Common myeloid progenitor, CD34-positive (primary cell): Measurements from ENCODE around the gene JADE2. TPM values are rescaled to one million over a fixed set of nuclear protein-coding genes. Genes with fewer than 3 reads are reported as not detected.
A peak's percentile ranks its signal among the peaks of the same experiment; 100 is the strongest.

Experiments
- CTCF ChIA-PET: fragments of 350-600 bp; sonication (Branson Sonifier 250); formaldehyde crosslinking; loops from one replicate; lab custom pipeline; 2021; ENCODE audit warnings: antibody characterized with exemption; lab: Charles Lee
- POLR2A ChIA-PET: fragments of 350-600 bp; sonication (Branson Sonifier 250); formaldehyde crosslinking; loops from one replicate; lab custom pipeline; 2021; ENCODE audit warnings: antibody characterized with exemption; lab: Charles Lee
- DNase-seq, 3 donors: peaks; one replicate each; pipeline versions ENCODE4 v3.0.0 to v3.0.0-alpha.2; 2013
- H3K27ac ChIP-seq, 2 experiments: 1 replicate in 1 of 2; 2 replicates in 1 of 2; pipeline ENCODE4 v1.7.0; 2013; ENCODE audit warnings: inconsistent platforms in 2 of 2, low read length in 2 of 2, mild to moderate bottlenecking in 2 of 2, low read depth in 1 of 2, moderate library complexity in 1 of 2; ENCODE audit not compliant: severe bottlenecking in 2 of 2, insufficient read depth in 1 of 2, poor library complexity in 1 of 2
- H3K27me3 ChIP-seq, 5 experiments: replicated peaks in 2 of 5; 1 replicate in 3 of 5; 2 replicates in 2 of 5; pipeline versions ENCODE4 v1.6.1 to v1.7.0; 2013; ENCODE audit warnings: low read length in 4 of 5, mild to moderate bottlenecking in 2 of 5, moderate library complexity in 2 of 5, inconsistent platforms in 1 of 5; ENCODE audit not compliant: insufficient read depth in 5 of 5, control insufficient read depth in 4 of 5
- H3K36me3 ChIP-seq, 4 experiments: 1 replicate in 2 of 4; 2 replicates in 2 of 4; pipeline versions ENCODE4 v1.6.1 to v1.7.0; 2013; ENCODE audit warnings: low read length in 3 of 4, control low read depth in 1 of 4, mild to moderate bottlenecking in 1 of 4; ENCODE audit not compliant: control insufficient read depth in 4 of 4, insufficient read depth in 4 of 4
- H3K4me1 ChIP-seq, 4 experiments: 1 replicate in 3 of 4; 2 replicates in 1 of 4; pipeline versions ENCODE4 v1.6.1 to v1.7.1; 2013; ENCODE audit warnings: low read length in 3 of 4, mild to moderate bottlenecking in 3 of 4, control low read depth in 1 of 4, inconsistent platforms in 1 of 4, moderate library complexity in 1 of 4; ENCODE audit not compliant: control insufficient read depth in 4 of 4, insufficient read depth in 4 of 4; ENCODE audit errors: control extremely low read depth in 1 of 4
- H3K4me3 ChIP-seq, 7 experiments: 1 replicate in 4 of 7; 2 replicates in 3 of 7; pipeline versions ENCODE4 v1.5.1 to v1.7.0; 2013; ENCODE audit warnings: mild to moderate bottlenecking in 7 of 7, low read length in 6 of 7, moderate library complexity in 6 of 7, inconsistent platforms in 2 of 7, low read depth in 2 of 7, control low read depth in 1 of 7; ENCODE audit not compliant: insufficient read depth in 4 of 7, control insufficient read depth in 1 of 7; ENCODE audit errors: extremely low read depth in 1 of 7
- H3K9me3 ChIP-seq, 5 experiments: 1 replicate in 4 of 5; 2 replicates in 1 of 5; pipeline versions ENCODE4 v1.6.1 to v1.7.1; 2013; ENCODE audit warnings: low read length in 4 of 5, mild to moderate bottlenecking in 2 of 5, inconsistent platforms in 1 of 5, low read depth in 1 of 5, moderate library complexity in 1 of 5; ENCODE audit not compliant: control insufficient read depth in 4 of 5, insufficient read depth in 2 of 5; ENCODE audit errors: control extremely low read depth in 1 of 5
- WGBS: methylation state at CpG from one replicate; pipeline ENCODE4 v1.1.5; 2013; ENCODE audit not compliant: insufficient coverage; 5-methylcytosine and 5-hydroxymethylcytosine counted together
- polyA plus RNA-seq: library from polyadenylated mRNA; unstranded; fragments of 120-200 nt; gene quantifications from one replicate; pipeline ENCODE4 v1.2.1, GENCODE V29; 2013

JADE2 gene
- polyA plus RNA-seq, result 33.3 TPM

- POLR2A ChIA-PET, result interaction anchor here (0.6 to 1.8 kb wide), 4 partner anchors 13 to 349 kb away, joined by 3 to 6 read pairs (median 6); partner anchors contain the start of gene CDKN2AIPNL
Measured at GRCh38 chr5:134524826-134525682, at the start of gene JADE2. Gene JADE2, plus strand, starts transcription at chr5:134525670. Its CDS starts 10,188 bp downstream, at chr5:134535858.

DNA sequence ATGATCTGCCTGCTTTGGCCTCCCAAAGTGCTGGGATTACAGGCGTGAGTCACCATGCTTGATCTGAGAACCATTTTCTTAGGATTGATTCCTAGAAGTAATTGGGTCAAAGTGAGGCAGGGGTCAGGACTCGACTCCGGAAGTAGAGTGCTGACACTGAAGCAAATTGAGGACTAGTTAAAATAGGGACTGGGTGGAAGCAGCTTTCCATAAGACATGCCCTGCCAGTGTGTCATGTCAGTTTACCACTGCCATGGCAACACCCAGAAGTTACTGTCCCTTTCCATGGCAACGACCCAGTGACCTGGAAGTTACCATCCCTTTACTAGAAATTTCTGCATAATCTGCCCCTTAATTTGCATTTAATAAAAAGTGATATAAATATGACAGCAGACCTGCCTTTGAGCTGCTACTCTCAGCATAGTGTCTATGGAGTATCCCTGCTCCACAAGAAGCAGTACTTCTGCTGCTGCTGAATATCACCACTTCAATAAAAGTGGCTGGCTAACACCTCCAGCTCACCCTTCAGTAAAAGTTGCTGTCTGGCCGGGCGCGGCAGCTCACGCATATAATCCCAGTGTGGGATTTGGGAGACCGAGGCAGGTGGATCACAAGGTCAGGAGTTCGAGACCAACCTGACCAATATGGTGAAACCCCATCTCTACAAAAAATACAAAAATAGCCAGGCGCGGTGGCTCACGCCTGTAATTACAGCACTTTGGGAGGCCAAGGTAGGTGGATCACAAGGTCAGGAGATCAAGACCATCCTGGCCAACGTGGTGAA lies 47.8 kb upstream of the JADE2 start:
- no peaks in the 10 kb centered on the region for H3K36me3 ChIP-seq
- peak in 2 of 3 donors; percentile 19 to 41 for DNase-seq
- no peak overlapping the region for H3K4me3 ChIP-seq
- H3K27me3 ChIP-seq, result no peaks in the 10 kb centered on the region
- POLR2A ChIA-PET, result no interaction called here
- no peaks in the 10 kb centered on the region for H3K9me3 ChIP-seq
- 90% methylated on average over 7 of the region's 14 CpGs for WGBS
- CTCF ChIA-PET, result interaction anchor here (1.0 to 2.5 kb wide), 3 partner anchors 8 to 101 kb away, joined by 3 to 11 read pairs (median 4); no protein-coding TSS in a partner anchor
- no peak overlapping the region for H3K27ac ChIP-seq
- no peaks in the 10 kb centered on the region for H3K4me1 ChIP-seq

More at GRCh38 chr5:134524826-134525682, at the start of gene JADE2:
- 0% methylated on average over 23 of the region's 57 CpGs for WGBS
- H3K4me1 ChIP-seq, result peaks cover 6 to 53% (median 38%) of the 10 kb centered on the region in 4 experiments
- DNase-seq, result peak; percentile 91 to 95 (median 94)
- no peaks in the 10 kb centered on the region for H3K9me3 ChIP-seq
- peaks cover 0 to 6% (median 3%) of the 10 kb centered on the region in 4 experiments for H3K36me3 ChIP-seq
- H3K27ac ChIP-seq, result peak within 1 kb of the TSS; percentile 92 to 96
- CTCF ChIA-PET, result interaction anchor here (0.6 to 3.4 kb wide), 5 partner anchors 14 to 153 kb away, joined by 3 to 17 read pairs (median 4); no protein-coding TSS in a partner anchor
- no peaks in the 10 kb centered on the region for H3K27me3 ChIP-seq
- peak within 1 kb of the TSS; percentile 68 to 98 (median 89) for H3K4me3 ChIP-seq

- POLR2A ChIA-PET, result no interaction called here
- DNase-seq, result no peak
- CTCF ChIA-PET, result interaction anchor here (0.9 to 2.5 kb wide), 2 partner anchors 13 kb away, joined by 3 to 11 read pairs; no protein-coding TSS in a partner anchor
Measured at GRCh38 chr5:134479839-134480238, 45.6 kb upstream of the JADE2 start.

DNA sequence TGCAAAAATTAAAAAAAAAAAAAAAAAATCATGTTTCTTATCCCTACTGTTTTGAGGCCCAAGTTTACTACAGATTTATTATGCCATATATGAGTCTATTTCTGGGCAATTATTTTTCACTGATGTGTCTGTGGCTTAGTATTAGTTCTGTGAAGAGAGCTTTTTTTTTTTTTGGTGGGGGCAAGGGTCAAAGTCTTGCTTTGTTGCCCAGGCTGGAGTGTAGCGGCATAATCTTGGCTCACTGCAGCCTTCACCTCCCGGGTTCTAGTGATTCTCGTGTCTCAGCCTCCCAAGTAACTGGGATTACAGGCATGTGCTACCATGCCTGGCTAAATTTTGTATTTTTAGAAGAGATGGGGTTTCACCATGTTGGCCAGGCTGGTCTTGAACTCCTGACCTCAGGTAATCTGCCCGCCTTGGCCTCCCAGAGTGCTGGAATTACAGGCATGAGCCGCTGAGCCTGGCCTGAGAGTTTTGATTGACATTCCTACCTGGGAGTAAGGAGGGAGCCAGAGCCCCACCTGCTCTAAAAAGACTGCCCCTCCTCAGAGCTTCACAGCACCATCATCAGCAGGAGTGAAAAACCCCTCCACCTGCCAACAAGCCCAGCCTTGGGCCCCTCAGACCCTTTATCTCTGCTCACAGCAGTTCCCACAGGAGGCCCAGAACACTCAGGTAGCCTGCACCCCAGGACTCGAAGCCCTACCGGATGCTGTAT lies 36.1 kb upstream of the JADE2 start:
- POLR2A ChIA-PET, result interaction anchor here (0.6 kb wide), 1 partner anchor 264 kb away, joined by 3 read pairs; no protein-coding TSS in a partner anchor
- H3K4me1 ChIP-seq, result peaks cover 0 to 6% (median 0%) of the 10 kb centered on the region in 4 experiments

More at GRCh38 chr5:134479839-134480238, 45.6 kb upstream of the JADE2 start:
- no peaks in the 10 kb centered on the region for H3K4me1 ChIP-seq
- H3K27me3 ChIP-seq, result no peaks in the 10 kb centered on the region
- H3K27ac ChIP-seq, result no peak overlapping the region
- H3K36me3 ChIP-seq, result no peaks in the 10 kb centered on the region
- WGBS, result no CpG with 5 or more reads among the region's 4 CpGs
- no peaks in the 10 kb centered on the region for H3K9me3 ChIP-seq
- H3K4me3 ChIP-seq, result no peak overlapping the region

GRCh38 chr5:134490255-134490924 lies 35.1 kb upstream of the JADE2 start:
- Histone ChIP-seq H3K4me1 (peaks cover 0 to 8% (median 1%) of the 10 kb centered on the region in 4 experiments), H3K27ac (no peak overlapping the region), H3K9me3 (peaks cover 0 to 2% (median 0%) of the 10 kb centered on the region in 5 experiments), H3K4me3 (no peak overlapping the region), H3K27me3 (no peaks in the 10 kb centered on the region), H3K36me3 (no peaks in the 10 kb centered on the region)
- WGBS, result 97% methylated on average over 9 of the region's 9 CpGs
- ChIA-PET CTCF (interaction anchor here (0.9 kb wide), 1 partner anchor 76 kb away, joined by 3 read pairs; no protein-coding TSS in a partner anchor), POLR2A (no interaction called here)
- no peak for DNase-seq

More for the DNA sequence above, 36.1 kb upstream of the JADE2 start:
- H3K27me3 ChIP-seq, result no peaks in the 10 kb centered on the region
- no peak for DNase-seq
- peaks cover 0 to 2% (median 0%) of the 10 kb centered on the region in 5 experiments for H3K9me3 ChIP-seq
- no peak overlapping the region for H3K27ac ChIP-seq
- H3K4me3 ChIP-seq, result no peak overlapping the region
- no peaks in the 10 kb centered on the region for H3K36me3 ChIP-seq
- 100% methylated on average over 7 of the region's 7 CpGs for WGBS
- CTCF ChIA-PET, result no interaction called here

DNA sequence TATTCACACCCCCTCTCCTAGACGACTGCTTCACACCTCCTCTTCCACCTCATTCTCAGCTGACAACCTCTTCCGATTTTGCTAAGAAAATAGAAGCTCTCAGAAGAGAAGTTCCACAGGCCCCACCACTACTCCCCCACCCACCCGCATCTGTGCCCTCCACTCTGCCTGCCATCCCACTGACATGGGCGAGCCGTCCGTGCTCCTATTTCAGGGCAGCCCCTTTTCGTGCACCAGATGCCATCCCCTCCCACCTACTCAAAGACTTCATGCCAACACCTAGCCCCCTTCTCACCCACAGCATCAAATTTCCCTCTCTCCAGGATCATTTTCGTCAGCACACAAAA lies 34.6 kb upstream of the JADE2 start:
- Histone ChIP-seq H3K36me3 (no peaks in the 10 kb centered on the region), H3K9me3 (peaks cover 0 to under 1% (median 0%) of the 10 kb centered on the region in 5 experiments), H3K27ac (no peak overlapping the region), H3K27me3 (no peaks in the 10 kb centered on the region), H3K4me3 (no peak overlapping the region), H3K4me1 (peaks cover 0 to 8% (median 2%) of the 10 kb centered on the region in 4 experiments)
- 95% methylated on average over 7 of the region's 8 CpGs for WGBS
- CTCF ChIA-PET, result interaction anchor here (0.9 kb wide), 1 partner anchor 77 kb away, joined by 3 read pairs; no protein-coding TSS in a partner anchor
- DNase-seq, result no peak
- POLR2A ChIA-PET, result no interaction called here
